Measurements from ENCODE around the gene RALGPS2.

Gene RALGPS2

DNA sequence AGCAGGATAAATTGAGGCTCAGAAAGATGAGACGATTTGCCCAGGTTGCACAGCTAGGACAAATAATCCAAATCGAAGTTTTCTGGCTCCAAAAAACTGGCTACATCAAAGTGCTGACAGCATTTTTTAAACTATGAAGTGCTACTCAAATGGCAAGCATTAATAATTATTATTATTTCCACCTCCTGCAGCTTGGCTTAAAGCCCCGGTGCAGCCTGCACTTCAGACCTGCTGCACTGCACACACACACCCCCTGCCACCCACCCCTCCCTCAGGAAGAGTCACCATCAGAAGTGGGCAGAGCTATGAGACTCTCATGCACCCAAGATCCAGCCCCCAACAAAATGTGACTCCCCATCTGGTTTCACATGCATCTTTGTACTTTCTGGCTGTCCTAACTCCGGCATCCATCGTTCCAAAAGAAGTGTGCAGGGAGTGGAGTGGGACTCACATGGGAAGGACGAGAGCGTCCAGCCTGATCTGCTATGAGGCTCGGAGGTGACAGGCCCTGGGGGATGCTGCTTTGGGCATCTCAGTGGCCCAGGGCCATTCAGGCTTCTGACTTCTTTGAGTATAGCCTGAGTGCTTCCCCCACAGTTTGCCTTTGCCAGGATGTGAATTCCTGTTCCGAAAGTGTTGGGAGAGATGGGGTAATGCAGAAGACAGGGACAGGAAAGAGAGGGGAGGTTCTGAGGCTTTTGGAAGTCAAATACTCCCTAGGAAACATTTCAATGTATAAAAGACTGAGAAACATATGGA, 235.6 kb downstream of the RALGPS2 start:
- Mint-ChIP-seq H3K27me3 (ENCODE audit: low read depth) (no peaks in the 10 kb centered on the region), H3K27ac (no peak overlapping the region), H3K4me1 (ENCODE audit: low read depth) (no peaks in the 10 kb centered on the region), H3K36me3 (ENCODE audit: low read depth) (no peaks in the 10 kb centered on the region), H3K4me3 (no peak overlapping the region), H3K9me3 (no peaks in the 10 kb centered on the region)
- no peak for DNase-seq (ENCODE audit: low spot score)

DNA sequence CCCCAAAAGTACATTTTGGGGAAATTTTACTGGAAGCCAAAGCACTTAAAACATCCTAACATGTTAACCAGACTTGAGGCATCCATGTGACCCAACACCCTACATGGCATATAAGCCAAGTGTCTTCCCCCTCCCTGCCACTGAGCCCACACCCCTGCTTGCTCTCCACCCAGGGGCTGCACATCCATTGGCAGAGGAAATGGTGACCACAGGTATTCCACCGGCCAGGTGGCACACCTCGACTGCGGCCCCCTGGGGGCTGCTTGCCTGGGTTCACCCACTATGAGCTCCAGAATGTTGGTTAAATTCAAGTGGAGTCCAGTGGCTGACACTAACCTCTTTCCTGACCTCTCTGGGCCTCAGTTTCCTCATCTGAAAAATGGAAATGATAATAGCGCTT, 236.3 kb downstream of the RALGPS2 start:
- Mint-ChIP-seq H3K4me3 (no peak overlapping the region), H3K4me1 (ENCODE audit: low read depth) (no peaks in the 10 kb centered on the region), H3K27me3 (ENCODE audit: low read depth) (no peaks in the 10 kb centered on the region), H3K27ac (no peak overlapping the region), H3K9me3 (no peaks in the 10 kb centered on the region), H3K36me3 (ENCODE audit: low read depth) (no peaks in the 10 kb centered on the region)
- no peak for DNase-seq (ENCODE audit: low spot score)

DNA sequence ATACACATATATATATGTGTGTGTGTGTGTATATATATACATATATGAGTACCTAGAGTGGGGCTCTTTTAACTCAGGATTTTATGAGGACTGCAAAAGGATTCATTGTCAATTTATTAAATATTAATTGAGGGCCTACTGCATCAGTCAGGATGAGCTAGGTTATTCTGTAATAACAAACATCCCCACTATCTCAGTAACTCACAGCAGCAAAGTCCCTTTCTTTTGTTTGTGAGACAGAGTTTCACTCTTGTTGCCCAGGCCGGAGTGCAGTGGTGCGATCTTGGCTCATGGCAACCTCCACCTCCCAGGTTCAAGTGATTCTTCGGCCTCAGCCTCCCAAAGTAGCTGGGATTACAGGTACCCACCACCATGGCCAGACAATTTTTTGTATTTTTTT, 236.8 kb downstream of the RALGPS2 start:
- no peaks in the 10 kb centered on the region for H3K9me3 Mint-ChIP-seq
- no peaks in the 10 kb centered on the region for H3K27me3 Mint-ChIP-seq (ENCODE audit: low read depth)
- H3K36me3 Mint-ChIP-seq (ENCODE audit: low read depth), result no peaks in the 10 kb centered on the region
- H3K4me1 Mint-ChIP-seq (ENCODE audit: low read depth), result no peaks in the 10 kb centered on the region
- no peak overlapping the region for H3K4me3 Mint-ChIP-seq
- DNase-seq (ENCODE audit: low spot score), result no peak
- H3K27ac Mint-ChIP-seq, result no peak overlapping the region

DNA sequence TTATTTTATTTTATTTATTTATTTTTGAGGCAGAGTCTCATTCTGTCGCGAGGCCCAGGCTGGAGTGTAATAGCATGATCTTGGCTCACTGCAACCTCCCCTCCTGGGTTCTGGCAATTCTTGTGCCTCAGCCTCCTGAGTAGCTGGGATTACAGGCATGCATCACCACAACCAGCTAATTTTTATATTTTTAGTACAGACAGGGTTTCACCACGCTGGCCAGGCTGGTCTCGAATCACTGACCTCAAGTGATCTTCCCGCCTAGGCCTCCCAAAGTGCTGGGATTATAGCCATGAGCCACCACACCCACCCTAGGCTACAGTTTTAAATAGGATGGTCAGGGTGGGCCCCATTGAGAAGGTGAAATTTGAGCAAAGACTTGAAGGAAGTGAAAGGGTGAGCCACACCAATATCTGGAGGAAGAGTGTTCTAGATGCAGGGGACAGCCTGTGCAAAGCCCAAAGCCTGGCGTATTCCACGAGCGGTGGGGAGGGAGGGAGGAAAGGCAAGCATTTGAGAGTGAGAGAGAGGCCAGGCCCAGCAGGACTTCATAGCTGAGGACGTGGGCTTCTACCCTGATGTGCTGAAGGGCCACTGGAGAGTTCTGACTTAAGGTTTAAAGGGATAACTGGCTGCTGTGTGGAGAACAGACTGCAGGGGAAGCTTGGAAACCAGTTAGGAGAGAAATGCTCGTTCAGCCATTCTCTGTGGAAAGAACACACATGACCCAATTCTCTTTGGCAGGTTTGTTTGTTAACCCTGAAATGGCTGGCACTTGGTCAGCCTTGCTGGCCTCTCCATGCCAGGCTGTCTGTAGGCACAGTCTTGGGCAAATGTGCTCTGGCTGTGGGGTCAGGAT, 238.0 kb downstream of the RALGPS2 start:
- Mint-ChIP-seq H3K4me1 (ENCODE audit: low read depth) (no peaks in the 10 kb centered on the region), H3K9me3 (no peaks in the 10 kb centered on the region)

DNA sequence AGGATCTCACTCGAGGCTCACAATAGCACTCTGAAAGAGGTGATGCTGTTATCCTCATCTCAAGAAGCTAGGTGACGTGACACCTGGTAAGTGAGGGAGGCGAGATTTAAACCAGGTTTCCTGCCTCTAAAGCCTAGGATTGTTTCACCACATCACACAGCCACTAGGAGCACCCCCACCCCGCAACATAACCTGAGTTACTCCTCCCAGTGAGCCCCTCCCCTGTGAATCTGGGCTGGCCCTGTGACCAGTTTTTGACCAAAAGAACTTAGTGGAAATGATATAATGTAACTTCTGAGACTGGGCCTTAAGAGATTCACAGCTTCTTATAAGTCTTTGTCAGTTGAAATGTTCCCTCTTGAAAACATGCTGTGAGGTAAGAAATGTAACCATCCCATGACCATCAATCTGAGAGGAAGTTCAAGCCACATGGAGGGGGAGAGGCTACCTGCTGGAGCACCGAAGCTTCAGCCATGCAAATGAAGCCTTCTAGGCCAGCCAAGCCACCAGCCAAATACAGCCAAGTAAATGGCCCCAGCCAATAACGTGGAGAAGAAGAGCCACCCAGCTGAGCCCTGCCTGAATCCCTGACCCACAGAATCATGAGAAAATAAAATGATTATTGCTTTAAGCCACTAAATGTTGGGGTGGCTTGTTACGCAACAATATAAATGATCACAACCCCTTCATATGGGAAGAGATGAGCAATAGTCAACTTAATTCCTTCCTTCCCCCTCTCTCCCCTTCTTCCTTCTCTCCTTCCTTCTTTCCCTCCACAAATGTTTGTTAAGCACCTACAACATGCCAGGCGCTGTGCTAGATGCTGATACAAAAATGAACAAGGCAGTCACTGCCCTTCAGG, 239.7 kb downstream of the RALGPS2 start:
- H3K27me3 Mint-ChIP-seq (ENCODE audit: low read depth), result peaks cover 2% of the 10 kb centered on the region
- no peak overlapping the region for H3K4me3 Mint-ChIP-seq
- no peaks in the 10 kb centered on the region for H3K36me3 Mint-ChIP-seq (ENCODE audit: low read depth)
- H3K27ac Mint-ChIP-seq, result no peak overlapping the region
- no peaks in the 10 kb centered on the region for H3K9me3 Mint-ChIP-seq
- no peaks in the 10 kb centered on the region for H3K4me1 Mint-ChIP-seq (ENCODE audit: low read depth)
- DNase-seq (ENCODE audit: low spot score), result no peak

More for the DNA sequence above, 238.0 kb downstream of the RALGPS2 start:
- H3K4me3 Mint-ChIP-seq, result no peak overlapping the region
- H3K36me3 Mint-ChIP-seq (ENCODE audit: low read depth), result no peaks in the 10 kb centered on the region
- no peak for DNase-seq (ENCODE audit: low spot score)
- H3K27me3 Mint-ChIP-seq (ENCODE audit: low read depth), result no peaks in the 10 kb centered on the region
- H3K27ac Mint-ChIP-seq, result no peak overlapping the region

DNA sequence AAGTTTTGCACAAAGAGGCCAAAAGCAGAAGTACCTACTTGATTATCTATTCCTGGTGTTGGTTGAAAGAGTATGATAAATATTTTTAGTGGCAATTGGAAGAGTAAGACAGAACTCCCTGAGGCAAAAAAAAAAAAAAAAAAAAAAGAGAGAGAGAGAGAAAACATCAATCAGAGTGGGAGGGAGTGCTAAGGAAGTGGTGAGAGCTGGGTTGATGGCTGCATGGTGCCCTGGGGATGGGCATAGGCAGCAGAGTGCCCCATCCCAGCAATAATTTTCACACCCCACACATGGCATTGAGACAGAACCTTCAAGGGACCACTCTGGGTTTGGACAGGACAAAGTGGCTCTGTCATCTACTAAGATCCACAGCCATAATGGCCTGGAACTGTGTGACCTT, 241.3 kb downstream of the RALGPS2 start:
- H3K27ac Mint-ChIP-seq, result no peak overlapping the region
- H3K4me1 Mint-ChIP-seq (ENCODE audit: low read depth), result no peaks in the 10 kb centered on the region
- no peak overlapping the region for H3K4me3 Mint-ChIP-seq
- no peak for DNase-seq (ENCODE audit: low spot score)
- no peaks in the 10 kb centered on the region for H3K36me3 Mint-ChIP-seq (ENCODE audit: low read depth)
- H3K9me3 Mint-ChIP-seq, result no peaks in the 10 kb centered on the region
- peaks cover 2% of the 10 kb centered on the region for H3K27me3 Mint-ChIP-seq (ENCODE audit: low read depth)

DNA sequence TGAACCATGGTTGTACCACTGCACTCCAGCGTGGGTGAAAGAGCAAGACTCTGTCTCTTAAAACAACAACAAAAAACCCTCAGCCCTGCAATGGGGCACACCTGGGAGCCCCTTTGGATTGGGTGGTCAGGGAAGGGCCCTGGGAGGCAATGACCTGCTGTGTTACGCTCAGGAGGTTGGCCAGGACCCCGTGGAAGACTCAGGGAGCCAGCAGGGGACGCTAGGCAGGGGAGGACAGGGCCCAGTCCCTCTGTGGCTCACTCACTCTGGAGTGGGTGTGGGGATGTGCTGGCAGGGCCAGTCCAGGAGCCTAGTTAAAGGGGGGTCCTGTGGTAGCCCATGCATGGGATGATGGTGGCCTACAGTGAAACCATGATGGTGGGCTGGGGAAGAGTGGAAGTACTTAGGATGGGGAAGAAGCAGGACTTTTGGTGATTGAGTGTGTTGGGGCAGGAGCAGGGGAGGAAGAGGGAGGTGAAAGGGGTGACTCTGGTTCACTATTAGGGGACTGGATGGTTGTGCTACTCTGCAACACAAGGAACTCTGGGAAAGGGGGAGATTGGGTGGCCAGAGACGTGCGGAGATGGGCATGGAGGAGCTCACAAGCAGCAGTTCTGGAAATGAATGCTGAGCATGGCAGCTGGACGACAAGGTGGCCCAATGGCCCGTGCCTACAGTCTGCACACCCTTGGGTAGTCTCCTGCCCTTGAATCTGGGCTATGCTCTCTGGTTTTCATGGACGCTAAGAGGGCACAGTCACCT, 244.4 kb downstream of the RALGPS2 start:
- no peaks in the 10 kb centered on the region for H3K36me3 Mint-ChIP-seq (ENCODE audit: low read depth)
- peaks cover 2% of the 10 kb centered on the region for H3K27me3 Mint-ChIP-seq (ENCODE audit: low read depth)
- H3K27ac Mint-ChIP-seq, result no peak overlapping the region
- no peaks in the 10 kb centered on the region for H3K9me3 Mint-ChIP-seq
- peaks cover 13% of the 10 kb centered on the region for H3K4me1 Mint-ChIP-seq (ENCODE audit: low read depth)
- no peak for DNase-seq (ENCODE audit: low spot score)
- H3K4me3 Mint-ChIP-seq, result no peak overlapping the region

DNA sequence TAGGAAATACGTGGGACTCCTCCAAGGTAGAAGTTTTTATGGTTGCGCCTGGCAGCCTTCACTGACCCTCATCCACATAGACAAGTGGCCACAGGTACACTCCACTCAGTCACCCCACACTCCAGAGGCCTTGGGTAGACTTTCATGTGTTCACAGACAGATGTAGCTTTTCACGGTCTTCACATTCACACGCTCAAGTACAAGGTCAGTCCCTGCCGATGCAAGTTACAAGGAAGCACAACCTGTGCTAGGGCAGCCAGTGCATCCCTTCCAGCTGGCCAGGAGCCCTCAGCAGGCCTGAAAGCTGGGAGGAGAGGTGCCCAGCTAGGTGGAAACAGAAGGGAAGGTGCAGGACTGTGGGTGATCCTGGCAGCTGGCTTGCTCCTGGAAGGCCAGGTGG, 245.1 kb downstream of the RALGPS2 start:
- Mint-ChIP-seq H3K4me1 (ENCODE audit: low read depth) (peaks cover 13% of the 10 kb centered on the region), H3K4me3 (no peak overlapping the region), H3K27ac (no peak overlapping the region), H3K36me3 (ENCODE audit: low read depth) (no peaks in the 10 kb centered on the region), H3K9me3 (no peaks in the 10 kb centered on the region), H3K27me3 (ENCODE audit: low read depth) (peaks cover 4% of the 10 kb centered on the region)
- DNase-seq (ENCODE audit: low spot score), result no peak
